ENCODE measurements around the gene ADGRF3.
A peak's percentile ranks its signal among the peaks of the same experiment; 100 is the strongest.
"Not testable (repeated sequence)": the region's sequence is repeated elsewhere in the genome, so short reads cannot be mapped to it uniquely, and the experiment has no call there.

ADGRF3 gene

GRCh38 chr2:26351375-26352090 lies 4.9 kb upstream of the ADGRF3 start:
- DNase-seq (ENCODE audit: low read depth in 2 of 2), result no peak

GRCh38 chr2:26349690-26350089 lies 3.1 kb upstream of the ADGRF3 start:
- DNase-seq (ENCODE audit: low read depth in 2 of 2), result no peak

- DNase-seq (ENCODE audit: low read depth in 2 of 2), result no peak
These were observed 787 bp upstream of the ADGRF3 start for GRCh38 chr2:26347286-26347865.

GRCh38 chr2:26345545-26346453 lies 790 bp downstream of the ADGRF3 start, which contains the start of gene SELENOI:
TSS of gene SELENOI (plus strand) at chr2:26346143. CDS start at chr2:26346233, 90 bp downstream.
- peak; percentile 98 to 99 for DNase-seq (ENCODE audit: low read depth in 2 of 2)

GRCh38 chr2:26345283-26345544 lies 1.4 kb downstream of the ADGRF3 start:
- no peak for DNase-seq (ENCODE audit: low read depth in 2 of 2)

GRCh38 chr2:26344581-26345282 lies 1.9 kb downstream of the ADGRF3 start:
- DNase-seq (ENCODE audit: low read depth in 2 of 2), result peak in 1 of 2 donors; percentile 10

GRCh38 chr2:26340831-26341230 lies 5.8 kb downstream of the ADGRF3 start:
- no peak for DNase-seq (ENCODE audit: low read depth in 2 of 2)

GRCh38 chr2:26337298-26337697 lies 9.3 kb downstream of the ADGRF3 start:
- DNase-seq (ENCODE audit: low read depth in 2 of 2), result no peak

GRCh38 chr2:26336719-26337118 lies 9.9 kb downstream of the ADGRF3 start:
- DNase-seq (ENCODE audit: low read depth in 2 of 2), result no peak

GRCh38 chr2:26335231-26335630 lies 11.4 kb downstream of the ADGRF3 start:
- DNase-seq (ENCODE audit: low read depth in 2 of 2), result no peak

- no peak for DNase-seq (ENCODE audit: low read depth in 2 of 2)
These were observed 13.3 kb downstream of the ADGRF3 start for GRCh38 chr2:26333293-26333692.

GRCh38 chr2:26331321-26331720 lies 15.3 kb downstream of the ADGRF3 start:
- DNase-seq (ENCODE audit: low read depth in 2 of 2), result not testable (repeated sequence)

GRCh38 chr2:26330604-26331003 lies 16.0 kb downstream of the ADGRF3 start:
- DNase-seq (ENCODE audit: low read depth in 2 of 2), result no peak

- DNase-seq (ENCODE audit: low read depth in 2 of 2), result peak; percentile 53 to 66
These were observed 16.5 kb downstream of the ADGRF3 start for GRCh38 chr2:26330114-26330549.

- not testable (repeated sequence) for DNase-seq (ENCODE audit: low read depth in 2 of 2)
These were observed 17.5 kb downstream of the ADGRF3 start for GRCh38 chr2:26329083-26329482.

GRCh38 chr2:26327291-26328272 lies 19.0 kb downstream of the ADGRF3 start:
- DNase-seq (ENCODE audit: low read depth in 2 of 2), result no peak

- DNase-seq (ENCODE audit: low read depth in 2 of 2), result no peak
These were observed 20.1 kb downstream of the ADGRF3 start for GRCh38 chr2:26326514-26326913.

GRCh38 chr2:26325851-26326250 lies 20.7 kb downstream of the ADGRF3 start:
- no peak for DNase-seq (ENCODE audit: low read depth in 2 of 2)

- DNase-seq (ENCODE audit: low read depth in 2 of 2), result no peak
These were observed 21.7 kb downstream of the ADGRF3 start for GRCh38 chr2:26324903-26325302.

GRCh38 chr2:26324479-26324878 lies 22.1 kb downstream of the ADGRF3 start:
- DNase-seq (ENCODE audit: low read depth in 2 of 2), result not testable (repeated sequence)

- DNase-seq (ENCODE audit: low read depth in 2 of 2), result no peak
These were observed 27.6 kb downstream of the ADGRF3 start for GRCh38 chr2:26318950-26319349.
